HG03520 (cell line): Measurements from ENCODE around the gene CAPN6.

Experiments
- ATAC-seq: cut with Tn5 transposase; IDR thresholded peaks from one replicate; pipeline ENCODE4 v1.9.1; 2021; ENCODE audit warnings: mild to moderate bottlenecking, moderate library complexity; ENCODE audit not compliant: unreplicated experiment

CAPN6 gene

GRCh38 chrX:111200327-111200726, 70.0 kb downstream of the CAPN6 start:
- ATAC-seq: no peak

DNA sequence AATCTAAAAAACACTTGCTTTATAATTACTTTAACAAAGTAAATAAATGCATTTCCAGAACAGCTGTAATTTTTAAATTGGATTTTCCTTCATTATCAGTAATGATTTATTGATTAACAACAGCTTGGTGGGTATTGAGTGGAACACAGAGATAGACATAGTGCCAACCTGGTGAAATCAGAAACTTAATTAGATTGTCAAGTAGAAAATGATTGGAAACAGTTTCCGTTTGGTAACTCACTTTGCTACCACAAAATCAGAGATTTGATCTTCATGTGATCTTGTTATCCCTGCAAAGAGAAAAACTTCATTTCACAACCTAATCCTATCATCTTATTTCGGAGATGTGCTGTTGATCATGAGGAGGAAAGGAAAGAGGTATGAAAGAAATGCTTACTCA, 70.8 kb downstream of the CAPN6 start:
- ATAC-seq: no peak
